ENCODE results near the gene PLXNA4. TPM values are rescaled to one million over a fixed set of nuclear protein-coding genes. Genes with fewer than 3 reads are reported as not detected.

Gene PLXNA4
- total RNA-seq, 1 donor from 2014 or later: 14.0 TPM

- TF ChIP-seq CTCF (IDR thresholded peaks at IDR 0.05) (no peak), POLR2AphosphoS5 (IDR thresholded peaks at IDR 0.05; ENCODE audit: insufficient read depth in 1 of 2, low read depth in 1 of 2) (no peak), POLR2A (IDR thresholded peaks at IDR 0.05) (no peak)
- Histone ChIP-seq H3K9me3 (no peaks in the 10 kb centered on the region), H3K4me3 (no peak overlapping the region), H3K36me3 (no peaks in the 10 kb centered on the region), H3K27me3 (no peaks in the 10 kb centered on the region), H3K4me1 (peaks cover 7% of the 10 kb centered on the region), H3K27ac (no peak overlapping the region)
- intact Hi-C loops (cut with DNase I): no loop called here
- DNase-seq (ENCODE audit: extremely low spot score in 2 of 2): no peak
Observed at GRCh38 chr7:132412435-132412834, 163.8 kb downstream of the PLXNA4 start.

- TF ChIP-seq POLR2A (IDR thresholded peaks at IDR 0.05): no peak
- TF ChIP-seq CTCF (IDR thresholded peaks at IDR 0.05): no peak
- no peak for TF ChIP-seq POLR2AphosphoS5 (IDR thresholded peaks at IDR 0.05; ENCODE audit: insufficient read depth in 1 of 2, low read depth in 1 of 2)
Observed at GRCh38 chr7:132410861-132411541, 165.3 kb downstream of the PLXNA4 start.

GRCh38 chr7:132410385-132410784 is 165.9 kb downstream of the PLXNA4 start:
- intact Hi-C loops (cut with DNase I): no loop called here

More at GRCh38 chr7:132410861-132411541, 165.3 kb downstream of the PLXNA4 start:
- no peak overlapping the region for H3K27ac ChIP-seq
- DNase-seq (ENCODE audit: extremely low spot score in 2 of 2): no peak
- no peaks in the 10 kb centered on the region for H3K27me3 ChIP-seq
- no peaks in the 10 kb centered on the region for H3K36me3 ChIP-seq
- intact Hi-C loops (cut with DNase I): no loop called here
- peaks cover 7% of the 10 kb centered on the region for H3K4me1 ChIP-seq
- no peak overlapping the region for H3K4me3 ChIP-seq
- H3K9me3 ChIP-seq: no peaks in the 10 kb centered on the region

GRCh38 chr7:132407764-132408163 is 168.5 kb downstream of the PLXNA4 start:
- Histone ChIP-seq H3K36me3 (no peaks in the 10 kb centered on the region), H3K4me3 (no peak overlapping the region), H3K27me3 (no peaks in the 10 kb centered on the region), H3K27ac (no peak overlapping the region), H3K9me3 (no peaks in the 10 kb centered on the region), H3K4me1 (peaks cover 19% of the 10 kb centered on the region)
- DNase-seq (ENCODE audit: extremely low spot score in 2 of 2): no peak
- intact Hi-C loops (cut with DNase I): no loop called here
- TF ChIP-seq POLR2A (IDR thresholded peaks at IDR 0.05): no peak
- TF ChIP-seq POLR2AphosphoS5 (IDR thresholded peaks at IDR 0.05; ENCODE audit: insufficient read depth in 1 of 2, low read depth in 1 of 2): no peak
- no peak for TF ChIP-seq CTCF (IDR thresholded peaks at IDR 0.05)

More at GRCh38 chr7:132410385-132410784, 165.9 kb downstream of the PLXNA4 start:
- no peak overlapping the region for H3K27ac ChIP-seq
- DNase-seq (ENCODE audit: extremely low spot score in 2 of 2): no peak
- no peaks in the 10 kb centered on the region for H3K36me3 ChIP-seq
- no peak overlapping the region for H3K4me3 ChIP-seq
- H3K27me3 ChIP-seq: no peaks in the 10 kb centered on the region
- TF ChIP-seq CTCF (IDR thresholded peaks at IDR 0.05) (no peak), POLR2AphosphoS5 (IDR thresholded peaks at IDR 0.05; ENCODE audit: insufficient read depth in 1 of 2, low read depth in 1 of 2) (no peak), POLR2A (IDR thresholded peaks at IDR 0.05) (no peak)
- H3K9me3 ChIP-seq: no peaks in the 10 kb centered on the region
- H3K4me1 ChIP-seq: peaks cover 7% of the 10 kb centered on the region

GRCh38 chr7:132406039-132406438 is 170.2 kb downstream of the PLXNA4 start:
- Histone ChIP-seq H3K9me3 (no peaks in the 10 kb centered on the region), H3K27me3 (no peaks in the 10 kb centered on the region), H3K4me3 (no peak overlapping the region), H3K36me3 (no peaks in the 10 kb centered on the region), H3K4me1 (peaks cover 22% of the 10 kb centered on the region), H3K27ac (no peak overlapping the region)
- TF ChIP-seq POLR2AphosphoS5 (IDR thresholded peaks at IDR 0.05; ENCODE audit: insufficient read depth in 1 of 2, low read depth in 1 of 2) (no peak), POLR2A (IDR thresholded peaks at IDR 0.05) (no peak), CTCF (IDR thresholded peaks at IDR 0.05) (no peak)
- DNase-seq (ENCODE audit: extremely low spot score in 2 of 2): no peak
- intact Hi-C loops (cut with DNase I): no loop called here

Data from vagina (tissue), 2 donors.